GM19099 (cell line): Measurements from ENCODE around the gene BRD1.

Experiments used
- POLR2A ChIP-seq: IDR thresholded peaks from 3 replicates; pipeline ENCODE4 v1.6.1; 2011; ENCODE audit warnings: low read depth; ENCODE audit not compliant: insufficient read length; ENCODE audit errors: extremely low read depth

BRD1 gene

DNA sequence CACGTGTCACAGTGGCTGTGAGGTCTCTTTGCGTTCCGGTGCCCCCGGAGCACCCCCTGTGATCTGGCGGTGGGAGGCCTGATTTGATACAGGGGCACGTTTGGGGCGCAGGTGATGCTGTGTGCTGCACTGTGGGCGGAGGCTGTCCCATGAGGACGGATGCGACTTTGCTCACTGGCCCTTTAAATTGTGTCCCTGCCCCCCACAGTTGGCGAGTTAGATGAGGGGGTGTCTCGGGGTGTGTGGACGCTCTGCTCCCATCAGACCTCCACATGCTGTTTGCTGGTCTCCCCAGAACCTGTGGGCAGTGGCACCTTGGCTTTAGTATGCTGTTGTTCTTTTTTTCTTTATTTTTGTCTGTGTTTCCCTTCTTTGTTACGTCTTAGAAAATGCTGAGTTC is 31.2 kb upstream of the BRD1 start:
- TF ChIP-seq POLR2A: no peak

DNA sequence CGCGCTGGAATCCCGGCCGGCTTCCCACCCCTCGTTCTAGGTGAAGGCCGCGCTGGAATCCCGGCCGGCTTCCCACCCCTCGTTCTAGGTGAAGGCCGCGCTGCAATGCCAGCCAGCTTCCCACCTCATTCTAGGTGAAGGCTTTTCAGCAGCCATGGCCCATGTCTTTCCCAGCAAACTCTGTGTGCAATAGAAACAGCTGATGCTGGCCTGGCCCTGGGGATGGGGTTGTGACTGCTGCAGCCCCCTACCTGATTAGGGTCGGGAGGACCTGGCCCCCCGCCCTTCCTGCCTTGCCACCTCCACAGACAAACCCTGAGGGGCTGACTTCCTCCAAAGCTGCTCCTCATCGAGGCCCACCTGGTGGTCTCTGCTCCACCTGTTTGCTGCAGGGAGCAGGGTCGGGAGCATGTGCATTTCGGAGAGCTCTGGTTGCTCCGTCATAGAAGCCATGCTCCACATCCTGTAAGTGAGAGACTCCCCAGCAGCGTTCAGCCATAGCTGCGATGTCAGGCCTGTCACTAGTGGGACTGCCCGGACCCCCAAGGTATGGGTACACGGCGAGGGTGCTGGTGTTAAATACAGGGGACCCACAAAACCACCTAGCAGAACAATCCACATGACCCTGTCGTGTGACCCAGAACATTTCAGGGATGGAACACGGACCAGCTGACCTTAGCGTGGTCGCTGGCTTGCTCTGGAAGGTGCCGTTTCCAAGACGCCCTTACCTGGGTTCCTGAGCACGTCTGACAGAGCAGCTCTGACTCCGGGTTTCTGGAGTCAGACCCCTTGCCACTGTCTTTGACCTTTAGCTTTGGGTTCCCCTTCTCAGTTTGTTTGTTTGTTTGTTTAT is 29.3 kb upstream of the BRD1 start:
- no peak for TF ChIP-seq POLR2A

DNA sequence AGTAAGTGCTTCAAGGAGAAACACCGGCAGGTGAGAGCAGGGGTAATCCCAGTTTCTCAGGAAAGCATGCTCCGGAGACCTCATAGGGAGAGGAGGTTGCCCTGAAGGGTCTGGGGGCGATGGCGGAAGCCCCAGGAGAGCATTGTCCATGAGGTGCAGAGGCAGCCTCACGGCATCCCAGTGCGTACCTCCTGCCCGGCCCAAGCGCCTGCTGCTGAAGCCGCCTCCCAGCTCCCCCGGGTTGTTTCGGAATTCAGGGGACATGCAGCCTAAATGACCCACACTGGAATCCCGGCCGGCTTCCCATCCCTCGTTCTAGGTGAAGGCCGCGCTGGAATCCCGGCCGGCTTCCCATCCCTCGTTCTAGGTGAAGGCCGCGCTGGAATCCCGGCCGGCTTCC is 28.7 kb upstream of the BRD1 start:
- TF ChIP-seq POLR2A: no peak

DNA sequence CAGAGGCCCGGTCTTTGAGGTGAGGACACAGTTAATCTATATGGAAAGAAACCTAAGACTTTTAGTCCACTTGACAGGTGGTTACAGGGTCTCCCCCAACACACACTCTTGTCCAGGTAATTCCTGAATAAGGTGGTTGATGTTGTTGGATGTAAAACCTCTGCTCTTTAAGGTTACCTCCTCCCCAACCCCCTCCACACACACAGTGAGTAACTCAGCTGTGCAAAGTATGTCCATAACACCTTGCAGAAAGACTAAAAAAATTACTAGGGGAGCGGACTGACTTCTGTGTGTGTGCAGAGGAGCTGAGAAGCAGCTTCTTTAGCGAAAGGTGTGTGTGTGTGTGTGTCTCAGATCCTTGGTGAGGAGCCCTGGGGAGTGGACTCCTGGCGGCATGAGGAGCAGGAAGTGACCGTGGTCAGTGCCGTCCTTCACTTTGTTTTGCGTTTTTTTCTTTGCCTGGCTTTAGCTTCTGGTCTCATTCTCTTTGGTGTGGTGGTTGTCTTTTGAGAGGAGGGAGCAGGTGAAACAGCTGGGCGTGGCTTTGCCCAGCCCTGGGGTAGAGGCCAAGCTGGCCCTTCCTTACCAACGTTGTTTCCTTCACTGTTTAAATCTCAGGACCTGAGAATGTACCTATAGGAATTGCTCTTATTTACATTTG is 27.7 kb upstream of the BRD1 start:
- TF ChIP-seq POLR2A: no peak

DNA sequence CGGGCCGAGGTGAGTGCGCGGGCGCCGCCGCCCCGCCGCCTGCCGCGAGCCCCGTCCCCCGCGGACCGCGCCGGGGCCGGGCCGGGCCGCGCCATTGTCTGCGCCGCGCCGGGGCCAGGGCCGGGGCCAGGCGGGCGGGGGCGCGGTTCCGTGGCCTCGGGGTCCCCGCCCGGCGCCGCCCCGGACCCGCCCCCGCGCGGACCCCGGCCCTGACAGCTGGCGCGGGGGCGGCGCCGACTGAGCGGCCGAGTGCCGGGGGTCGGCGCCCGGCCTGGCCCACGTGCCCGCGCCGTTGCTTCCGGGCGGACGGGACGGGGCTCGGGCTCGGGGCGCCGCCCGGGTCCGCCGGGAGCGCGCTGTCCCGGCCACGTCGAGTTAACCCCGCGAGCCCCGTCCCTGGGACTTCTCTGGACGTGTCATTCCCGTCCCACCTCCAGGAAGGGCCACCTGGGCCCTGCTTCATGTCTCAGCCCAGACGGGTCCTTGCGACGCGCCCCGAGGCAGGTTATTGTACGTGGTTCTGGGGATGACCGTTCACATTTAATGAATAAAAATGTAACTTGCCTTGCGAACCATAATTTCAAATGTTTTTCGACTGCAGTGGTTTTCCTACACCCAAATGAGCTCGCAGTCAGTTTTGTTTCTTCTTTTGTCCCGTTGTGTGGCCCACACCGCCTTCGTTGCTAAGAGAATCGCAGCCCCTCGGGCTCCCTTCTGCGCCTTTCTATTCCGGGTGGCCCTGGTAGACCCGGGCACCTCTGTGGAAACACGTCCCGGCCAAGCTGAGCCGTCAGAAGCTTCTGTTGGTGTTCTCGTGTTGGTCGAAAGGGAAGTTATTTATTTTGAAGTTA is 26.5 kb upstream of the BRD1 start:
- no peak for TF ChIP-seq POLR2A

DNA sequence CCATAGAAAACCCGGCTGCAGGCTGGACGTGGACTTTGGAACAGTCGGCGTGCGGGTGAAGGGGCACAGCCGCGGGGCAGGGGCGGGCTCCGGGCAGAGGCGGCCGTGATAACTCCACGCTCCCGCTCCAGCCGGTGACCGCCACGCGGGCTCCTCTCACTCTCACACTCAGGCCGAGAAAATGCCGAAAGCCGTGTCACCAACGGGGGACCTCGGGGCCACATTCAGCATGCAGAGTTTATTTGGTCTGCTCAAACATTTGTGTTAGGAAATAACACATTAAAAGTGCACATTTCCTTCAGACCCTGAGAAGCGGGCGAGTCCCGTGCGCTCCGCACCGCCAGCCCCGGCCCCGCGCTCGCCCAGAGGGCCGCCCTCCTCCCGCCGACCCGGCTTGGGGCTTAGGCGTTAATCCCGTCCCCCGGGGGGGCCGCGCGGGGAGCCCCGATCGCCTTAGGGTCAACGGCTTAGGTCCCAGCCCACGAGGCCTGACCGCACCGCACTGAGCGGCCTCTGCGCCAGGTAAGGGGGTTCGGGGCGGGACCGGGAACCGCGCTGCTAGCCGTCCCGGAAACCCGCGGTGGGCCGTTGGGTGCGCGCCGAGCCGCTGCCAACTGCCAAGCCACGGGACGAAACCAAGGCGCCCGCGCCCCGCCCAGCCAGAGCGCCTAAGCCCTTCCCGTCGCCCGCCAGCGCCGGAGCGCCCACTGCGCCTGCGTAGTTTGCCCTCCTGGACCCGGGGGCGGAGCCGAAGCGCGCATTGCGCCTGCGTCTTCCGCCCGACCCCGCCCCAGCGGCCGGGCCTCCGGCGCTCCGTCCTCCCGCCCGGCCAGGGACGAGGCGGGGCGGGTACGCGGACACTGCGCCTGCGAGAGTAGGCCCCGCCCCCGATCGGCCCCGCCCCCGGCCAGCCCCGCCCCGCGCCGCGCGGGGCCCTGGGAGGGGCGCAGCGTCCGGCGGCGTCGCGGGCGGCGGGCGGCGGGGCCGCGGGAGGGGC is 25.5 kb upstream of the BRD1 start, which contains the start of gene ZBED4:
Gene ZBED4 (plus strand): TSS at position 947 of the 997 bp plus-strand sequence. CDS start 29,819 bp downstream, outside the sequence.
- TF ChIP-seq POLR2A: peak; percentile 84

DNA sequence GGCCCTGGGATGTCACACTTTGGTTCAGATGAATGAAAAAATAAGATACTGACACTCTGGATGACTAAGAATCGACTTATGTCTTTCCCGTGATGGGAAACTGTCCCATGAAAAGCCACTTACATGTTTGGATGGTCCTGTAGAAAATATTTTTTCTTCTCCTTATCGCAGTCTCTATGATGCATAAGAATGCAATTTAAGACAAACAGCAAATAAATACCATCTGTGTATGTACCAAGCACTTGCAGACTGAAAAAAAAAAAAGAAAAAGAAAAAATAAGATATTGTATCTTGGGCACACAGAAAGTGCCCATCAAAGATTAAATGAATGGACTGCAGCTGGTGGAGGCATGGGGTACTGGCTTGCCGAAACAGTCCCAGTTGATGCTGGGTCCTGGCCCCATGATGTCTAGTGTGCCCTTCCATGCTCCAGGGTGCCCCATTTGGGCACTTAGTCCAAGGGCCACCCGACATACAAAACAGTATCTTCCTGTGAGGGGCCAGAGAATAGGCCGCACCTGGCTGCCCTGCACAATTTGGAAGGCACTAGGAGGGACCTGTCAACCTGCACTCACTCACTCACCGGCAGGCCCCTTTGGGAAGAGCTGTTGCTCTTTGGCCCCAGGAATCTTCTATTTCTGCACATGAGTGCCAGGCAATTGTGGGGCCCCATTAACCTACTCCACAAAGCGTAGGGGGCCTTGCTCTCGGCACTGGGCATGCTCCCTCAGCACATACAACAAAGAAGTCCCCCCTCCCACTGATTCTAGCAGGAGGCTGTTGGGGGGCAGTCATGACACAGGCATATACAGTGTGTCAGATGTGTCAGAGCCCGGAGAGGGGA is 23.5 kb upstream of the BRD1 start:
- TF ChIP-seq POLR2A: no peak

DNA sequence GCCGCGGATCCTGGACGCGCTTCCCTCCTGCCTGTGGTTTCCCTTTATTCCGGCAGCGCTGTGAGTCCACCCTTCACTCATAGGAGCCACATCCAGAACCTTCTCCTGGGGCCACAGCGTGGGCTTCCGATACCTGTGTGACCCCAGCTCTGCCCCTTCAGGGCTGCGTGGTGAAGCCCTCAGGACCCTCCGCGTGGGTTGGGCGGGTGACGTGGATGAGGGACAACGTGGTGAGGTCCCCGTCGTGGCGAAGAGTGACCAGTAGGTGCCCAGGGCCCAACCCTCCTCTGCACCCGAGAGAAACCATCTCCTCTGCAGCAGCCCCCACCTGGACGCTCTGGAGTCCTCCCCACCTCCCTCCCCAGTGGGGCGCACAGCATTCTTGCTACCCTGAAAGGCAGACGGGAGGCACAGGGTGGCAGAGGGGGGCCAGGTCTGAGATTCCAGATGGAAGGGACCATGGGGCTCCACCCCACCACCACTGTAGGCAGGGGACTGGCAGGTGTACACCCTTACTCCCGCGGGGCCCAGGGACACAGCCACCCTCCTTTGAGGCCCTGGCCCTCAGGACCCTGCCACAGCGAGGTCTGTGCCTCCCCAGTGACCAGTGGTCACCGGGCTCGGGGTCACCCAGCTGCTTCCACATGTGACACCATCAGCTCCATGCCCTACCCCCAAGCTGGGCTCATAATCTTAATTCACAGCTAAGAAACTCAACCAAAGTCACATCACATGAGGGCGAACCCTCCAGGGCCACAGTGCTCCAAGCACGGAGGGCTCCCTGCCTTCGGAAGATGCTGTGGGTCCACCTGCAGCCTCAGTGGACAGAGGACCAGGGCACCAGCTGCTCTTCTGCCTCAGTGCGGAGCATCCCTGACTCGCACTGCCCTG is 22.6 kb upstream of the BRD1 start:
- TF ChIP-seq POLR2A: no peak

DNA sequence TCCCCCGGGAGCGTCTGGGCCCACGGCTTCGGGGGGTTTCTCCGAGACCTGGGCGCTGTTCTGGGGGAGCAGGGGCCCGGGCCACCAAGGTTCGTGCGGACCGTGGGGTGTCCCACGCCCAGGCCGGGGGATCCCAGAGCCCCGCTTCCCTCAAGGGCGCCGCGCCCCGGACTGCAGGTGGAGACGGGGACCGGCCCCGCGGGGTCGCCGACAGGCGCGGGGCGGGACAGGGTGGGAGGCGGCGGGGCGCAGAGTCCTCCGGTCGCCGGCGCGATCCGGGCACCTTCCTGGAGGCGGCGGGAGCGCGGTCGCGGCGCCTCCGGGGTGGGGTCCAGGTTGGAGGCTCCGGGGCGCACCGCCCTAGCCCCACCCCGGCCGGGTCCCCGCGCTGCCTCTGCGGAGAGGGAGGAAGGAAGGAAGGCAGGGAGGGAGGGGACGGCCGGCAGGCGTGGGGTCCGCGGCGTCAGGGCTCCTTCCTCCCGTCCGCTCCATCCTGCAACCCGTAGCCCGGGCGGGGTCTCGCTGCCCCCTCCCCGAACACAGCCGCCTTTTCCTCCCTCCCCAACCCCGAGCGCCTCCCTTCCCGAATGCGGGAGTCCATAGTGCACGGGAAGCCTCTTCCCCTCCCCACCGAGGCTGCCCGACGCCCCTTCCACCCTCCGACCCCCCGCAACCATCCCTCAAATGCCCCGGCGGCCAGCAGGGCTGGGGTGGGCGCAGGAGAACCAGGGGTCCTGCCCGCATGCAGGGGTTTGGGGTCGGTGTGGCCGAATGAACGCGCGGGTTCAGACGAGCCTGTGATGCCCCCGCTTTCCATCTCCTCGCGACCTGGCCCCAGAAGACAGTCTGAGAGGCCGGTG is 21.7 kb upstream of the BRD1 start:
- TF ChIP-seq POLR2A: no peak

DNA sequence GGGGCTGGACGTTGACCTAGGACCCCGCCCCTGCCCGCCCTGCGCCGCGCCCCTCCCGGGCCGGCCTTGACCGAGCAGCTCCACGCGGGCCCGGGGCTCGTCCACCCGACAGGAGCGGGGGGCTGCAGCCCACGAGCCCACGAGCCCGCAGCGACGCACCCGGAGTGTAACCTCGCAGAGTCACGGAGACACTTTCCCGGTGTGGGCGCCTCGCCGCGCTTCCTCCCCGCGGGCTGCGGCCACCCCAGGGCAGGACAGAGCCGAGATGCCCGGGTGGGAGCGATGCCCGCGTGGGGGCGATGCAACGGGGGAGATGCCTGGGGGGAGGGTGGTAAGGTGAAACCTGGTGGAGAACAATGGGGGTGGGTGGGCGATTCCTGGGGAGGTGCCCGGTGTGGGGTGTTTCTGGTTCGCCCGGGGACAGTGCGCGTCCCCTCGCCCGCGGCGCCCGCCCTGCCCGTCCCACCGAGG is 21.1 kb upstream of the BRD1 start:
- TF ChIP-seq POLR2A: no peak
